RWPE1 (cell line): ENCODE data around the gene DDX52.
"Not testable (repeated sequence)": the region's sequence is repeated elsewhere in the genome, so short reads cannot be mapped to it uniquely, and the experiment has no call there.

Experiments used
- CTCF ChIA-PET: fragments of 350-600 bp; sonication (Branson Sonifier 250); formaldehyde crosslinking; extraction: SDS; loops from one replicate; lab custom pipeline; 2021; lab: Yijun Ruan, JAX
- POLR2A ChIA-PET: fragments of 400-600 bp; formaldehyde crosslinking; extraction: SDS; loops from one replicate; lab custom pipeline; 2020; ENCODE audit warnings: antibody characterized with exemption; ENCODE audit not compliant: low non-redundant PET; lab: Yijun Ruan, JAX
- DNase-seq: peaks from one replicate; pipeline ENCODE4 v3.0.0; 2012; ENCODE audit warnings: low spot score
- H3K27ac ChIP-seq: fragments of 450-650 bp; 2 replicates; pipeline ENCODE4 v1.5.1; 2017
- CTCF ChIP-seq: fragments of 450-650 bp; conservative IDR thresholded peaks from 2 replicates; pipeline ENCODE4 v1.5.1; 2017; ENCODE audit warnings: low read depth, mild to moderate bottlenecking

Gene DDX52

GRCh38 chr17:37643869-37644268 lies 623 bp upstream of the DDX52 start:
- no peak overlapping the region for H3K27ac ChIP-seq
- no peak for TF ChIP-seq CTCF
- POLR2A ChIA-PET, result interaction anchor here (0.8 kb wide), 1 partner anchor 25 kb away, joined by 4 read pairs; no protein-coding TSS in a partner anchor
- DNase-seq, result no peak
- CTCF ChIA-PET, result interaction anchor here (0.7 to 1.0 kb wide), 2 partner anchors 64 to 1161 kb away, joined by 3 read pairs; no protein-coding TSS in a partner anchor

- peak overlapping the region; percentile 84 for H3K27ac ChIP-seq
- POLR2A ChIA-PET, result no interaction called here
- CTCF ChIA-PET, result no interaction called here
- no peak for TF ChIP-seq CTCF
- DNase-seq, result peak; percentile 43
These were observed 565 bp downstream of the DDX52 start for GRCh38 chr17:37642681-37643080.

DNA sequence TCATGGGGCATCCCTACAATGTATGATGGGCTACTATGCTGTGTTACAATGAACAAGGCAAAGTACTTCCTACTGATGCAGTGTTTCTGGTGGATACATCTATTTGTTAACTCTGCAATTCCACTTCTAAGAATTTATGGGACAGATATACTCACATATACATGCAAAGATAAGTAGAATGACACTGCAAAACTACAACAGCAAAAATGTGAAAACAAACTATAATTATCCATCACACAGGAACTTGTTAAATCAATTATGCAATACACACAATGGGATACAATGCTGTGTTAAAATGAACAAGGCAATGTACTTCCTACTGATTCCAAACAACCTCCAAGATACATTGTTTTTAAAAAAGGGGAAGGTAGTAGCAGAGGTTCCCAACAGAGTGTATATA lies 3.2 kb downstream of the DDX52 start:
- H3K27ac ChIP-seq, result no peak overlapping the region
- no peak for TF ChIP-seq CTCF
- no peak for DNase-seq
- ChIA-PET CTCF (interaction anchor here (1.6 kb wide), 1 partner anchor 176 kb away, joined by 5 read pairs; no protein-coding TSS in a partner anchor), POLR2A (no interaction called here)

DNA sequence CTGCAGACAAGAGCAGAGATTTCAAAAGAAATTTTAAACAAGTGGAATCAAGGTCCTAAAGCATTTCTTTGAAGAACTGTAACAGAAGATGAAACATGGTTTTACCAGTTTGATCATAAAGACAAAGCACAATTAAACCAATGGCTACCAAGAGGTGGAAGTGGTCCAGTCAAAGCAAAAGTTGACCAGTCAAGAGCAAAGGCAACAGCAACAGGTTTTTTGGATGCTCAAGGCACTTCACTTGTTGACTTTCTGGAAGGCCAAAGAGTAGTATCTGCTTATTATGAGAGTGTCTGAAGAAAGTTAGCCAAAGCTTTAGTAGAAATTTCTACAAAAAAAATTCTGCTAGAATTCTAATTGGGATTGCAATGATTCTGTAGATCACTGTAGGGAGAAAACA lies 5.3 kb downstream of the DDX52 start:
- no peak overlapping the region for H3K27ac ChIP-seq
- no peak for DNase-seq
- ChIA-PET POLR2A (no interaction called here), CTCF (interaction anchor here (0.6 kb wide), 1 partner anchor 29 kb away, joined by 4 read pairs; no protein-coding TSS in a partner anchor)
- no peak for TF ChIP-seq CTCF

GRCh38 chr17:37616430-37616829 lies 26.8 kb downstream of the DDX52 start:
- CTCF ChIA-PET, H3K27ac ChIP-seq, POLR2A ChIA-PET, DNase-seq: not testable (repeated sequence)

- no peak for TF ChIP-seq CTCF
- CTCF ChIA-PET, result no interaction called here
- H3K27ac ChIP-seq, result no peak overlapping the region
- POLR2A ChIA-PET, result no interaction called here
- no peak for DNase-seq
These were observed 28.4 kb downstream of the DDX52 start for GRCh38 chr17:37614823-37615222.

- CTCF ChIA-PET, result no interaction called here
- no peak overlapping the region for H3K27ac ChIP-seq
- POLR2A ChIA-PET, result no interaction called here
- TF ChIP-seq CTCF, result no peak
- DNase-seq, result peak; percentile 62
These were observed 28.9 kb downstream of the DDX52 start for GRCh38 chr17:37614391-37614790.
